Ishikawa (cell line): Measurements from ENCODE around the gene TRIM72.

ENCODE experiments used
- CEBPB ChIP-seq: IDR thresholded peaks from 2 replicates; pipeline ENCODE4 v1.6.1; 2012
- NFIC ChIP-seq: IDR thresholded peaks from 2 replicates; pipeline ENCODE4 v1.6.1; 2012
- TAF1 ChIP-seq: IDR thresholded peaks from 2 replicates; pipeline ENCODE4 v1.6.1; 2012; ENCODE audit warnings: low read depth, mild to moderate bottlenecking
- TEAD4 ChIP-seq: IDR thresholded peaks from 2 replicates; pipeline ENCODE4 v1.6.1; 2012
- YY1 ChIP-seq: IDR thresholded peaks from 2 replicates; pipeline ENCODE4 v1.6.1; 2012; ENCODE audit warnings: low read depth
- ZBTB7A ChIP-seq: IDR thresholded peaks from 2 replicates; pipeline ENCODE4 v1.6.1; 2012; ENCODE audit warnings: low read depth

GRCh38 chr16:31225193-31225592 lies 11.3 kb downstream of the TRIM72 start:
- TF ChIP-seq TAF1 (no peak), CEBPB (no peak), ZBTB7A (no peak), TEAD4 (no peak), NFIC (no peak), YY1 (no peak)
